Adipose tissue (tissue), 3 donors: Measurements from ENCODE around the gene A4GNT. TPM values are rescaled to one million over a fixed set of nuclear protein-coding genes. Genes with fewer than 3 reads are reported as not detected.
A peak's percentile ranks its signal among the peaks of the same experiment; 100 is the strongest.
"Not testable (repeated sequence)": the region's sequence is repeated elsewhere in the genome, so short reads cannot be mapped to it uniquely, and the experiment has no call there.

Experiments used
- H3K27ac ChIP-seq: one replicate; pipeline ENCODE4 v1.5.1; 2013; ENCODE audit warnings: low read depth, low read length
- WGBS, 3 donors: extraction: QIAGEN DNeasy Blood & Tissue Kit; methylation state at CpG; one replicate each; pipeline ENCODE4 v1.1.7; 2013; 5-methylcytosine and 5-hydroxymethylcytosine counted together
- polyA plus RNA-seq, 3 donors: library from polyadenylated mRNA; stranded (reverse); fragments of 200-250 nt; gene quantifications; one replicate each; pipeline ENCODE4 v1.2.3, GENCODE V29; 2013
- donor health status: healthy with polysubstance abuse.
- donor health status: Bipolar disorder and iron deficiency.
- donor health status: healthy.

The A4GNT gene
- polyA plus RNA-seq, 3 donors, result 0.14 to 0.18 TPM; not detected in 1

- WGBS, 3 donors, result 67 to 79% (median 71%) methylated on average over 10 of the region's 10 CpGs
- no peak overlapping the region for H3K27ac ChIP-seq
Measured at GRCh38 chr3:138124706-138125355, 7.4 kb downstream of the A4GNT start.

- no peak overlapping the region for H3K27ac ChIP-seq
- WGBS, 3 donors, result 87 to 91% (median 91%) methylated on average over 6 of the region's 6 CpGs
Measured at GRCh38 chr3:138124188-138124587, 8.0 kb downstream of the A4GNT start.

- WGBS, 3 donors, result 63 to 66% (median 65%) methylated on average over 4 of the region's 4 CpGs
- no peak overlapping the region for H3K27ac ChIP-seq
Measured at GRCh38 chr3:138119423-138119766, 12.8 kb downstream of the A4GNT start.

GRCh38 chr3:138118612-138119422, 13.4 kb downstream of the A4GNT start:
- WGBS, 3 donors, result 21 to 33% (median 29%) methylated on average over 8 of the region's 8 CpGs
- H3K27ac ChIP-seq, result no peak overlapping the region

GRCh38 chr3:138114988-138115971, 16.9 kb downstream of the A4GNT start, which contains the start of gene DZIP1L:
DZIP1L (minus strand) TSS chr3:138115608; CDS start chr3:138103971, 11,637 bp downstream.
- WGBS, 3 donors, result 0 to 1% (median 1%) methylated on average over 82 to 86 of the region's 86 CpGs
- peak within 1 kb of the TSS; percentile 64 for H3K27ac ChIP-seq

- H3K27ac ChIP-seq, result peak overlapping the region; percentile 61
- 15 to 31% (median 23%) methylated on average over 9 of the region's 9 CpGs for WGBS, 3 donors
Measured at GRCh38 chr3:138114431-138114918, 17.7 kb downstream of the A4GNT start.

- WGBS, 3 donors, result 25 to 75% (median 74%) methylated on average over 1 of the region's 1 CpG
- H3K27ac ChIP-seq, result no peak overlapping the region
Measured at GRCh38 chr3:138113326-138113725, 18.9 kb downstream of the A4GNT start.

GRCh38 chr3:138112362-138112761, 19.8 kb downstream of the A4GNT start:
- H3K27ac ChIP-seq, result no peak overlapping the region
- WGBS, 3 donors, result 73 to 84% (median 83%) methylated on average over 8 of the region's 8 CpGs

- 94 to 100% (median 98%) methylated on average over 1 of the region's 1 CpG for WGBS, 3 donors
- no peak overlapping the region for H3K27ac ChIP-seq
Measured at GRCh38 chr3:138105598-138105997, 26.6 kb downstream of the A4GNT start.

GRCh38 chr3:138103466-138103865, 28.7 kb downstream of the A4GNT start:
- 95 to 96% (median 96%) methylated on average over 19 of the region's 19 CpGs for WGBS, 3 donors
- no peak overlapping the region for H3K27ac ChIP-seq

- WGBS, 3 donors, result 80 to 92% (median 86%) methylated on average over 22 of the region's 22 CpGs
Measured at GRCh38 chr3:138101351-138101940, 30.7 kb downstream of the A4GNT start.

GRCh38 chr3:138099417-138099816, 32.8 kb downstream of the A4GNT start:
- H3K27ac ChIP-seq, result no peak overlapping the region

More at GRCh38 chr3:138101351-138101940, 30.7 kb downstream of the A4GNT start:
- H3K27ac ChIP-seq, result not testable (repeated sequence)

- 71 to 88% (median 87%) methylated on average over 12 of the region's 12 CpGs for WGBS, 3 donors
- H3K27ac ChIP-seq, result no peak overlapping the region
Measured at GRCh38 chr3:138097192-138098172, 34.7 kb downstream of the A4GNT start.

GRCh38 chr3:138093721-138094120, 38.5 kb downstream of the A4GNT start:
- H3K27ac ChIP-seq, result no peak overlapping the region
- WGBS, 3 donors, result 46 to 47% (median 46%) methylated on average over 2 of the region's 2 CpGs

- H3K27ac ChIP-seq, result no peak overlapping the region
- WGBS, 3 donors, result 68 to 92% (median 83%) methylated on average over 2 of the region's 2 CpGs
Measured at GRCh38 chr3:138092023-138092422, 40.2 kb downstream of the A4GNT start.

GRCh38 chr3:138089091-138089490, 43.1 kb downstream of the A4GNT start:
- WGBS, 3 donors, result 78 to 88% (median 81%) methylated on average over 3 of the region's 3 CpGs
- no peak overlapping the region for H3K27ac ChIP-seq

GRCh38 chr3:138085745-138086144, 46.4 kb downstream of the A4GNT start:
- H3K27ac ChIP-seq, result not testable (repeated sequence)
- 100% methylated on average over 1 of the region's 3 CpGs for WGBS, 3 donors
